Measurements from ENCODE around the gene VLDLR. TPM values are rescaled to one million over a fixed set of nuclear protein-coding genes. Genes with fewer than 3 reads are reported as not detected.
"Not testable (repeated sequence)": the region's sequence is repeated elsewhere in the genome, so short reads cannot be mapped to it uniquely, and the experiment has no call there.

Gene VLDLR
- total and polyA plus RNA-seq, 2 of the 13 experiments (the other 11 are each of a cell fraction or from before 2014, with no cell fraction given): 3.4 to 10.5 TPM

DNA sequence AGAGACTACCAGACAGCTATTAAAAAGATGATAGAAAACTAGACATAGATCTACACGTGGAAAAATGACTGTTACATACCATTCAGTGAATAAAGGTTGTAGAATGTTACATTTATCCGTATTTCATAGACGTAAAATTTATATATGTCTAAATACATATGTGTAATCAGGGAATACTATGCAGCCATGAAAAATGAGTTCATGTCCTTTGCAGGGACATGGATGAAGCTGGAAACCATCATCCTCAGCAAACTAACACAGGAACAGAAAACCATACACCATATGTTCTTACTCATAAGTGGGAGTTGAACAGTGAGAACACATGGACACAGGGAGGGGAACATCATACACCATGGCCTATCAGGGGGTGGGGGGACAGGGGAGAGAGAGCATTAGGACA lies 85.7 kb downstream of the VLDLR start:
- in situ Hi-C loops (cut with HindIII; ENCODE audit: extremely low pct_ligation_motif_present, low pct_unique_long_range_greater_than_20kb); CTCF ChIA-PET (ENCODE audit: low intra/inter-chr PET ratio, low total read pairs); H2AFZ ChIP-seq (ENCODE audit: low read length); H3K4me3 ChIP-seq (replicated peaks in 1 of 3; ENCODE audit: insufficient read depth in 1 of 3, low read depth in 2 of 3, low read length in 3 of 3); H3K27ac ChIP-seq (ENCODE audit: extremely low read length, insufficient read depth, low read length); FAIRE-seq; ATAC-seq; BruUV-seq (replicated peaks); H3K79me2 ChIP-seq (ENCODE audit: insufficient read depth, low read length); H3K27me3 ChIP-seq (ENCODE audit: control insufficient read depth in 1 of 2, insufficient read depth in 2 of 2, low read length in 2 of 2); H3K4me2 ChIP-seq (ENCODE audit: low read depth, low read length); DNase-seq (ENCODE audit: low spot score); H3K9ac ChIP-seq (ENCODE audit: insufficient read depth, low read depth, low read length); H3K9me3 ChIP-seq (ENCODE audit: low read length); POLR2A ChIA-PET; intact Hi-C loops (cut with micrococcal nuclease; ENCODE audit: unreplicated experiment); H3K4me1 ChIP-seq (ENCODE audit: insufficient read depth, low read length); H4K20me1 ChIP-seq (ENCODE audit: insufficient read depth, low read length); H3K36me3 ChIP-seq (replicated peaks in 1 of 2; ENCODE audit: control insufficient read depth in 1 of 2, insufficient read depth in 2 of 2, low read length in 2 of 2): not testable (repeated sequence)
- WGBS (ENCODE audit: low lambda C conversion rate): 87% methylated on average over 3 of the region's 3 CpGs

Other genes starting within 250 kb of the VLDLR start
- gene KCNV2, start 95.7 kb downstream of the VLDLR start, total RNA-seq (2016; rRNA removed; fragmentation: Illumina TruSeq; extraction: Trizol): not detected in 2 replicates
- gene KCNV2, start 95.7 kb downstream of the VLDLR start, polyA plus RNA-seq (2011; rRNA removed): not detected in 2 replicates
- gene PUM3, start 222.3 kb downstream of the VLDLR start, total RNA-seq (2016; rRNA removed; fragmentation: Illumina TruSeq; extraction: Trizol): 83.4 and 93.4 TPM in 2 replicates
- gene PUM3, start 222.3 kb downstream of the VLDLR start, polyA plus RNA-seq (2011; rRNA removed): 15.1 and 18.3 TPM in 2 replicates